ENCODE data around the gene CCNE1.

The CCNE1 gene

DNA sequence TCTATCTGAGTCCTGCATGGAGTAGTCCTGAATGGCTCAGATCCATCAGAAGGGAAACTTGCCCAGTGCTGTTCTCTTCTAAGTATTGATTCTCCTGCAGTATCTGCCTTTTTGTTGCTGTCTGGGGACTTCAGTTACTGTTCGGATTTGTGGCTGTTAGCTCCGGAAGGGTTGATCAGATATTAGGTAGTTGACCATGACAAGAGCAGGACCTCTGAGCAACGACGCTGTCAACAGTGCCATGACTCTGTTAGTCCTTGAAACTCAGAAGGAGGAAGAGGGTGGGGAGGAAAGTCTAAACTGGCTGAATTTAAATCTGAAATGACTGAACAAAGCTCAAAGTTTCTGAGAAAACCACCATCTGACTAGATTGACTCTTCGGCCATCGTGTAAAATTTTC is 42.2 kb downstream of the CCNE1 start:
- Histone ChIP-seq H3K9me3 (ENCODE audit: control extremely low read depth in 1 of 5, control insufficient read depth in 4 of 5, insufficient read depth in 2 of 5, low read depth in 1 of 5, low read length in 4 of 5) (no peaks in the 10 kb centered on the region), H3K4me3 (ENCODE audit: control insufficient read depth in 1 of 7, extremely low read depth in 1 of 7, insufficient read depth in 4 of 7, low read depth in 2 of 7, low read length in 6 of 7) (no peak overlapping the region), H3K27ac (ENCODE audit: insufficient read depth in 1 of 2, low read depth in 1 of 2, low read length in 2 of 2, poor library complexity in 1 of 2, severe bottlenecking in 2 of 2) (no peak overlapping the region), H3K4me1 (ENCODE audit: control extremely low read depth in 1 of 4, control insufficient read depth in 4 of 4, insufficient read depth in 4 of 4, low read length in 3 of 4) (peaks cover 0 to 4% (median 3%) of the 10 kb centered on the region in 4 experiments), H3K36me3 (ENCODE audit: control insufficient read depth in 4 of 4, insufficient read depth in 4 of 4, low read length in 3 of 4) (no peaks in the 10 kb centered on the region), H3K27me3 (replicated peaks in 2 of 5; ENCODE audit: control insufficient read depth in 4 of 5, insufficient read depth in 5 of 5, low read length in 4 of 5) (peaks cover 0 to 2% (median 0%) of the 10 kb centered on the region in 5 experiments)
- no peak for DNase-seq
- CTCF ChIA-PET = interaction anchor here (1.0 to 1.3 kb wide), 2 partner anchors 8 to 122 kb away, joined by 3 to 4 read pairs; no protein-coding TSS in a partner anchor
- 89% methylated on average over 3 of the region's 6 CpGs for WGBS (ENCODE audit: insufficient coverage)
- POLR2A ChIA-PET = interaction anchor here (0.6 kb wide), 1 partner anchor 35 kb away, joined by 3 read pairs; no protein-coding TSS in a partner anchor

DNA sequence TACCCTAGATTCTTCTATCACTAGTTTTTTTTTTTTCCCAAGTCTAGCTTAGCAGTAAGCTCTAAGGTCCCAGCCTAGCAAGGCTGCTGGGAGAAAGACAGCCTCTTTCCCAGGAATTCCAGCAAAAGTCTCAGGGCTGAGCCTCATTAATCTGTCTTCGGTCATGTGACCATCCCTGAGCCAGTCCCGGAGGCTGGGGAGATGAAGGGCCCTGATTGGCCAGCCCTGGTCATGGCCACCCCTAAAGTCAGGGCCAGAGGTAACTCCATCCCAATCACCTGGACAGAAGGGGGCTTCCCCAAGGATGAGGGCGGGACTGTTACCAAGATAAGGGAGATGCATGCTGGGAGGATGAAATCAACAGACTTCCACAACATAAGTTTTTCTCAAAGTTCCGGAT is 43.3 kb downstream of the CCNE1 start:
- H3K36me3 ChIP-seq (ENCODE audit: control insufficient read depth in 4 of 4, insufficient read depth in 4 of 4, low read length in 3 of 4) = no peaks in the 10 kb centered on the region
- POLR2A ChIA-PET = no interaction called here
- H3K27me3 ChIP-seq (replicated peaks in 2 of 5; ENCODE audit: control insufficient read depth in 4 of 5, insufficient read depth in 5 of 5, low read length in 4 of 5) = no peaks in the 10 kb centered on the region
- CTCF ChIA-PET = interaction anchor here (1.1 to 1.7 kb wide), 3 partner anchors 13 to 804 kb away, joined by 3 to 8 read pairs (median 3); no protein-coding TSS in a partner anchor
- no peak for DNase-seq
- 95% methylated on average over 3 of the region's 4 CpGs for WGBS (ENCODE audit: insufficient coverage)
- no peak overlapping the region for H3K4me3 ChIP-seq (ENCODE audit: control insufficient read depth in 1 of 7, extremely low read depth in 1 of 7, insufficient read depth in 4 of 7, low read depth in 2 of 7, low read length in 6 of 7)
- H3K27ac ChIP-seq (ENCODE audit: insufficient read depth in 1 of 2, low read depth in 1 of 2, low read length in 2 of 2, poor library complexity in 1 of 2, severe bottlenecking in 2 of 2) = no peak overlapping the region
- no peaks in the 10 kb centered on the region for H3K9me3 ChIP-seq (ENCODE audit: control extremely low read depth in 1 of 5, control insufficient read depth in 4 of 5, insufficient read depth in 2 of 5, low read depth in 1 of 5, low read length in 4 of 5)
- peaks cover 0 to 4% (median 3%) of the 10 kb centered on the region in 4 experiments for H3K4me1 ChIP-seq (ENCODE audit: control extremely low read depth in 1 of 4, control insufficient read depth in 4 of 4, insufficient read depth in 4 of 4, low read length in 3 of 4)

DNA sequence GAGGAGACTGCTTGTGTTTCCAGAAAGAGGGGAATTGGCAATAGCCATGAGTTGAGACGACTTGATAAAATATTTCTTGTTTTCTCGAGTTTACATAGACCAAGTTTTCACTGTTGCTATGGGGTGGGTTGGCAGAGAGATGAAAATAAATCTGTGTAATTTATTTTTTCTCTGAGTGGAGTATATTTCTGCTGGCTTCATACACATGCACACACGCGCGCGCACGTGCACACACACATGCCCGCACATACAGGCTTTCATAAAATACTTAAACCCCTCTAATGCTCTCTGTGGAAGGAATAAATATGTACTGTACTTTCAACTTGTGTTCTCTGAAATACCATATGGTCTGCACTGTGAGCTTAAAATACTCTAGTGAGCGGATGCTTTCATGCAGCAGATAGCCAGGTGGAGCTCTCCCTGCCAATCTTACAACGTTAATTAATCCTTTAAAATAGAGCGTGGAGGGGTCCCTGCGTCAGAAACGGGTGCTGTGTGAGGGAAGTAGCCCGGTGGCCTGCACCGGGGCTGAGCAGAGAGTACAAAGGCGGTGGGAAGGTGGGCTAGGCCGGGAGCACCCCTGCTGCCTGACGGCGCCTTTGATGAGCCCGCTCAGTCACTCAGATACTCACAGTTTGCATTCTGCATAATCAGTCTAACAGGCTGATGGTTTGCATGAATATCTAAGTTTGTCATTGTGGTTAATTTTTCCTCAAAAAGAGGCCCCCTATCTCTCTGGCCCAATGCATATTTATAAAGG is 44.1 kb downstream of the CCNE1 start:
- 100% methylated on average over 5 of the region's 20 CpGs for WGBS (ENCODE audit: insufficient coverage)
- POLR2A ChIA-PET = no interaction called here
- peaks cover 0 to 4% (median 3%) of the 10 kb centered on the region in 4 experiments for H3K4me1 ChIP-seq (ENCODE audit: control extremely low read depth in 1 of 4, control insufficient read depth in 4 of 4, insufficient read depth in 4 of 4, low read length in 3 of 4)
- no peaks in the 10 kb centered on the region for H3K9me3 ChIP-seq (ENCODE audit: control extremely low read depth in 1 of 5, control insufficient read depth in 4 of 5, insufficient read depth in 2 of 5, low read depth in 1 of 5, low read length in 4 of 5)
- no peaks in the 10 kb centered on the region for H3K36me3 ChIP-seq (ENCODE audit: control insufficient read depth in 4 of 4, insufficient read depth in 4 of 4, low read length in 3 of 4)
- no peak overlapping the region for H3K27ac ChIP-seq (ENCODE audit: insufficient read depth in 1 of 2, low read depth in 1 of 2, low read length in 2 of 2, poor library complexity in 1 of 2, severe bottlenecking in 2 of 2)
- no peaks in the 10 kb centered on the region for H3K27me3 ChIP-seq (replicated peaks in 2 of 5; ENCODE audit: control insufficient read depth in 4 of 5, insufficient read depth in 5 of 5, low read length in 4 of 5)
- CTCF ChIA-PET = interaction anchor here (1.1 to 1.7 kb wide), 3 partner anchors 12 to 803 kb away, joined by 3 to 8 read pairs (median 3); no protein-coding TSS in a partner anchor
- DNase-seq = no peak
- no peak overlapping the region for H3K4me3 ChIP-seq (ENCODE audit: control insufficient read depth in 1 of 7, extremely low read depth in 1 of 7, insufficient read depth in 4 of 7, low read depth in 2 of 7, low read length in 6 of 7)

DNA sequence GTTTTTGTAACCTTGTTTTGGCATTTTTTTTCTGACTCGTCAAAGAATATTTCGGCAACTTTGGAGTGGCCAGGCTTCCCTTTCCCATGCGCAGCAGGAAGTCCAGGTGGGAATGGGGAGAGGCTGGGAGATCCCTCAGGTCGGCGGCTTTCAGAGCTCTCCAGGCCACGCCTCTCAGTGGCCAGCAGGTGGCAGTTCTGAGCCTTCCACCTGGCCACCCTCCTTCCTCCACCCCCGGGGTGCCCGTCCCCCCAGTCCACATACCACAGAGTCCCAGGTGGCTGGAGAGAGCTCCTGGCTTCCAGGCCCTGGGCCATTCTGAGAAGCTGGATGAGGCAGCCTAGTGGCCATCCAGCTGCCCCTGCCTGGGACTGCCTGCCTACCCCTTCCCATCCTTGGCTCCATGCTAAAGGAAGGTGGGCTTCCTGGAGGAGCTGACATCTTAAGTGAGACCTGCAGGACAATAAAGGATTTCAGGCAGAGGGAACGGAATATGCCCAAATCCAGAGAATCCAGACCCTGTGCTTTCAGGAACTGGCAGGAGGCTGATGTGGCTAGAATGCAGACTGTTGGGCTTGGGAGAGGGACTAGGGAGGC is 46.3 kb downstream of the CCNE1 start:
- Histone ChIP-seq H3K9me3 (ENCODE audit: control extremely low read depth in 1 of 5, control insufficient read depth in 4 of 5, insufficient read depth in 2 of 5, low read depth in 1 of 5, low read length in 4 of 5) (no peaks in the 10 kb centered on the region), H3K36me3 (ENCODE audit: control insufficient read depth in 4 of 4, insufficient read depth in 4 of 4, low read length in 3 of 4) (no peaks in the 10 kb centered on the region), H3K27me3 (replicated peaks in 2 of 5; ENCODE audit: control insufficient read depth in 4 of 5, insufficient read depth in 5 of 5, low read length in 4 of 5) (peaks cover 0 to 3% (median 0%) of the 10 kb centered on the region in 5 experiments), H3K27ac (ENCODE audit: insufficient read depth in 1 of 2, low read depth in 1 of 2, low read length in 2 of 2, poor library complexity in 1 of 2, severe bottlenecking in 2 of 2) (no peak overlapping the region), H3K4me3 (ENCODE audit: control insufficient read depth in 1 of 7, extremely low read depth in 1 of 7, insufficient read depth in 4 of 7, low read depth in 2 of 7, low read length in 6 of 7) (no peak overlapping the region), H3K4me1 (ENCODE audit: control extremely low read depth in 1 of 4, control insufficient read depth in 4 of 4, insufficient read depth in 4 of 4, low read length in 3 of 4) (peaks cover 0 to 4% (median 3%) of the 10 kb centered on the region in 4 experiments)
- peak; percentile 29 to 54 (median 53) for DNase-seq
- ChIA-PET CTCF (interaction anchor here (0.6 to 2.9 kb wide), 19 partner anchors 8 to 113 kb away, joined by 3 to 16 read pairs (median 5); partner anchors contain the start of gene URI1), POLR2A (interaction anchor here (0.6 kb wide), 1 partner anchor 44 kb away, joined by 3 read pairs; no protein-coding TSS in a partner anchor)
- 24% methylated on average over 7 of the region's 9 CpGs for WGBS (ENCODE audit: insufficient coverage)

DNA sequence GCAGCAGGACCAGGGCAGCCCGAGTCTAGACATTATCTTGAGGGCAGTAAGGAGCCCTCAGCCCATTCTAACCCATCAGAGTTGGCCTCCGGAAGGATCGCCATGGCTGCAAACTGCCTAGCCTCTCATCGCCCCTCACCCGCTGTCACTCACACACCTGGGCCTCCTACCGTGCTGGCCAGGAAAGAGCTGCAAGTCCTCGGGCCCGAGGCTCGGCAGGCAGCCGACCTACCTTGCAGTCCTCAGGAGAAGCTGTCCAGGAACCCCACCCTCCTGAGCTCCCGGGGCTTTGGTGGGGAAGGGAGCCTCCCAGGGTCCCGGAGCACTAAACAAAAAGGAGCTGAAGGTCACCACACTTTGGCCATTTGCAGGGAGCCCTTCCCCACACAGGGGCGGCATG is 46.8 kb downstream of the CCNE1 start:
- 68% methylated on average over 11 of the region's 13 CpGs for WGBS (ENCODE audit: insufficient coverage)
- no peak for DNase-seq
- Histone ChIP-seq H3K4me3 (ENCODE audit: control insufficient read depth in 1 of 7, extremely low read depth in 1 of 7, insufficient read depth in 4 of 7, low read depth in 2 of 7, low read length in 6 of 7) (no peak overlapping the region), H3K4me1 (ENCODE audit: control extremely low read depth in 1 of 4, control insufficient read depth in 4 of 4, insufficient read depth in 4 of 4, low read length in 3 of 4) (peaks cover 0 to 4% (median 4%) of the 10 kb centered on the region in 4 experiments), H3K27ac (ENCODE audit: insufficient read depth in 1 of 2, low read depth in 1 of 2, low read length in 2 of 2, poor library complexity in 1 of 2, severe bottlenecking in 2 of 2) (no peak overlapping the region), H3K9me3 (ENCODE audit: control extremely low read depth in 1 of 5, control insufficient read depth in 4 of 5, insufficient read depth in 2 of 5, low read depth in 1 of 5, low read length in 4 of 5) (no peaks in the 10 kb centered on the region), H3K36me3 (ENCODE audit: control insufficient read depth in 4 of 4, insufficient read depth in 4 of 4, low read length in 3 of 4) (no peaks in the 10 kb centered on the region), H3K27me3 (replicated peaks in 2 of 5; ENCODE audit: control insufficient read depth in 4 of 5, insufficient read depth in 5 of 5, low read length in 4 of 5) (peaks cover 0 to 3% (median 0%) of the 10 kb centered on the region in 5 experiments)
- ChIA-PET POLR2A (interaction anchor here (0.6 kb wide), 1 partner anchor 44 kb away, joined by 3 read pairs; no protein-coding TSS in a partner anchor), CTCF (interaction anchor here (1.0 to 2.9 kb wide), 15 partner anchors 9 to 113 kb away, joined by 3 to 16 read pairs (median 6); partner anchors contain the start of gene URI1)

DNA sequence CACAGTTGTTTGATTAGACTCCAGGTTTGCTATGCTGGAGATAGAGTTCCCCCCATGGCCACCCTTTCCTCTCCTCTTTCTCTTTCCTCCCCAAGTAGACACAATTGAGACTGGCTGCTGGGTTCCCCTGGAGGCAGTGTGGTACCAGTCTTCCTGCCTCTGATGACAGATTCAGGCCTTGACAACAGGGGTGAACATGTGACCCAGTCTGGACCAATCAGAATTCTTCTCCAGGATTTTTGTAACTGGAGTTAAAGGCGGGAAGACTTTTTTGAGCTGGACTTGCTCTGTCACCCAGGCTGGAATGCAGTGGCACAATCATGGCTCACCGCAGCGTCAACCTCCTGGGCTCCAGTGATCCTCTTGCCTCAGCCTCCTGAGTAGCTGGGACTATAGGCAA is 48.7 kb downstream of the CCNE1 start:
- peak in 2 of 3 donors; percentile 35 to 39 for DNase-seq
- Histone ChIP-seq H3K36me3 (ENCODE audit: control insufficient read depth in 4 of 4, insufficient read depth in 4 of 4, low read length in 3 of 4) (no peaks in the 10 kb centered on the region), H3K4me1 (ENCODE audit: control extremely low read depth in 1 of 4, control insufficient read depth in 4 of 4, insufficient read depth in 4 of 4, low read length in 3 of 4) (peaks cover 0 to 9% (median 4%) of the 10 kb centered on the region in 4 experiments), H3K4me3 (ENCODE audit: control insufficient read depth in 1 of 7, extremely low read depth in 1 of 7, insufficient read depth in 4 of 7, low read depth in 2 of 7, low read length in 6 of 7) (no peak overlapping the region), H3K27ac (ENCODE audit: insufficient read depth in 1 of 2, low read depth in 1 of 2, low read length in 2 of 2, poor library complexity in 1 of 2, severe bottlenecking in 2 of 2) (no peak overlapping the region), H3K27me3 (replicated peaks in 2 of 5; ENCODE audit: control insufficient read depth in 4 of 5, insufficient read depth in 5 of 5, low read length in 4 of 5) (peaks cover 0 to 4% (median 0%) of the 10 kb centered on the region in 5 experiments), H3K9me3 (ENCODE audit: control extremely low read depth in 1 of 5, control insufficient read depth in 4 of 5, insufficient read depth in 2 of 5, low read depth in 1 of 5, low read length in 4 of 5) (no peaks in the 10 kb centered on the region)
- 95% methylated on average over 3 of the region's 3 CpGs for WGBS (ENCODE audit: insufficient coverage)
- ChIA-PET CTCF (interaction anchor here (0.9 to 1.2 kb wide), 3 partner anchors 9 to 78 kb away, joined by 3 read pairs; no protein-coding TSS in a partner anchor), POLR2A (no interaction called here)

Measured in common myeloid progenitor, CD34-positive (primary cell).